Measurements from ENCODE around the gene KDM1A.

KDM1A gene

DNA sequence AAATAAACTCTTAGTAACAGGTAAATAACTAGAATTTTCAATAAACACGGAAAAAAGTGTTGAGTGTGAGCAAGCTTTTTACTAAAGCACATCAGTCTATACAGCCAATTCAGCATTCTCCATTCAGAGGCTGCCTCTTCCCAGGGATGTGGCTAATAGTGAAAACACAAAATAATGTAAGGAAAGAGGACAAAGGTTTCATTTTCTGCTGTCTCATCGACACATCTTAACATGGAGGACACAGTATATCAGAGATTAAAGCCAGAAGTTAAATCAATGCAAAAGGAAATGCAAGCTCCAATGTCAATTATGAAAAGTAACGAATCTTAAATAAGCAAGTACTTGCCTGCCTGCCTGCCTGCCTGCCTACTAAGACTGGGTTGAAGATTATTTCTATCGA, 106.2 kb downstream of the KDM1A start:
- Histone ChIP-seq H3K9me3 (ENCODE audit: control insufficient read depth, low read length) (no peaks in the 10 kb centered on the region), H3K36me3 (ENCODE audit: control insufficient read depth, insufficient read depth, low read length, severe bottlenecking) (no peaks in the 10 kb centered on the region), H3K9ac (ENCODE audit: low read length) (peak overlapping the region; percentile 32), H3K4me1 (ENCODE audit: control insufficient read depth, insufficient read depth, low read length) (peaks cover 55% of the 10 kb centered on the region), H3K27me3 (replicated peaks; ENCODE audit: control insufficient read depth, insufficient read depth, low read length) (no peaks in the 10 kb centered on the region), H3K4me3 (ENCODE audit: low read length) (no peak overlapping the region)
- DNase-seq (ENCODE audit: low read depth) = no peak

DNA sequence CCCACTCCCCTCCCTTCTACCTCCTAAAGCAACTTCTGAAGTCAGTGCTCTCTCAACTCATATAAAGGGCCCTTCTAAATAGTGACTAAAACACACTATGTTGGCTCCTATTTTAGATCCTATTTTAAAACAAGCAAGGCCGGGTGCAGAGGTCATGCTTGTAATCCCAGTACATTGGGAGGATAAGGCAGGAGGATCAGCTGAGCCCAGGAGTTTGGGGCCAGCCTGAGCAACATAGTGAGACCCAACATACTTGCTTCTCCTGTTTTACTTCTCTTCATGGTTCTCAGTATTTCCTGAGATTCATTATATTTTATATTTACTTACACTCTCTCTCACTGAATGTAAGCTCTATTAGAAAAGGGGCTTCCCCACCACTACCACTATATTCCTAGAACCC, 106.9 kb downstream of the KDM1A start:
- Histone ChIP-seq H3K9me3 (ENCODE audit: control insufficient read depth, low read length) (no peaks in the 10 kb centered on the region), H3K4me1 (ENCODE audit: control insufficient read depth, insufficient read depth, low read length) (peaks cover 55% of the 10 kb centered on the region), H3K27me3 (replicated peaks; ENCODE audit: control insufficient read depth, insufficient read depth, low read length) (no peaks in the 10 kb centered on the region), H3K36me3 (ENCODE audit: control insufficient read depth, insufficient read depth, low read length, severe bottlenecking) (no peaks in the 10 kb centered on the region), H3K9ac (ENCODE audit: low read length) (peak overlapping the region; percentile 32), H3K4me3 (ENCODE audit: low read length) (peak overlapping the region; percentile 45)
- DNase-seq (ENCODE audit: low read depth) = no peak

DNA sequence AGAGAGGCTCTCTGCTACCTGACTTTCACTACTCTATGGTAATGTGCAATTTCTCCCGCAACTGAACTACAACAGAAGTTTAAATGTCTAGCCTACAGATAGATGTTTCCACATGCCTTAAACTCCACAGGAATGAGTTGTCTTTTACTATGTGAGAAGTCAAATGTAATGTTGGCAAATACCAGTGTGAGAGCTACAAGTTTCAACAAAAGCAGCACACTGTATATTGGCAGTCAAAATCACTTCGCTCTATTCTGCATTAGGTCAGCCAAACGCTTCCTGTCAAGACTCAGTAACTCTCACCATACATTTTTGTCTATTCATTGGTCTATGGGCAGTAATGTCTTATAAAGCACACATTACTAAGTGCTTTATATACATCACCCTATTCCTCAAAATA, 107.5 kb downstream of the KDM1A start:
- Histone ChIP-seq H3K36me3 (ENCODE audit: control insufficient read depth, insufficient read depth, low read length, severe bottlenecking) (no peaks in the 10 kb centered on the region), H3K4me3 (ENCODE audit: low read length) (peak overlapping the region; percentile 45), H3K9me3 (ENCODE audit: control insufficient read depth, low read length) (no peaks in the 10 kb centered on the region), H3K9ac (ENCODE audit: low read length) (peak overlapping the region; percentile 32), H3K4me1 (ENCODE audit: control insufficient read depth, insufficient read depth, low read length) (peaks cover 52% of the 10 kb centered on the region), H3K27me3 (replicated peaks; ENCODE audit: control insufficient read depth, insufficient read depth, low read length) (no peaks in the 10 kb centered on the region)
- peak; percentile 57 for DNase-seq (ENCODE audit: low read depth)

DNA sequence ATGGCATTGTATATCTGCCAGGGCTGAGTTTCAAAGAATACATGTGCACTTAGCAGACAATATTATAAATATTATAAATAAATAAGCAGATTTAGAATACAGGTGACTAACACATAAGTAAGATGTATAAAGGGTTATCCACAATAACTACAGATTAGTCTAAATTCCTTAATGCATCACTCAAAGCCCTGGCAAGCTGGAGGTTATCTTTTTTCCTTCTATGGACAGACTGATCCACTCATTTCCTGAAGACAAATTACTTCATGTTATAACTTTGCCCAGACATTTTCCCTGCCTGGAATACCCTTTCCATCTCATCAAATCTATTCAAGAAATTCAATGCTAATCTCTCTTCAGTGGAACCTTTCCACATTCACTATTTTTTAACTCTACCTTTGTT, 110.6 kb downstream of the KDM1A start:
- Histone ChIP-seq H3K9me3 (ENCODE audit: control insufficient read depth, low read length) (no peaks in the 10 kb centered on the region), H3K27me3 (replicated peaks; ENCODE audit: control insufficient read depth, insufficient read depth, low read length) (no peaks in the 10 kb centered on the region), H3K4me3 (ENCODE audit: low read length) (no peak overlapping the region), H3K9ac (ENCODE audit: low read length) (no peak overlapping the region), H3K4me1 (ENCODE audit: control insufficient read depth, insufficient read depth, low read length) (peaks cover 31% of the 10 kb centered on the region), H3K36me3 (ENCODE audit: control insufficient read depth, insufficient read depth, low read length, severe bottlenecking) (peaks cover 3% of the 10 kb centered on the region)
- no peak for DNase-seq (ENCODE audit: low read depth)

DNA sequence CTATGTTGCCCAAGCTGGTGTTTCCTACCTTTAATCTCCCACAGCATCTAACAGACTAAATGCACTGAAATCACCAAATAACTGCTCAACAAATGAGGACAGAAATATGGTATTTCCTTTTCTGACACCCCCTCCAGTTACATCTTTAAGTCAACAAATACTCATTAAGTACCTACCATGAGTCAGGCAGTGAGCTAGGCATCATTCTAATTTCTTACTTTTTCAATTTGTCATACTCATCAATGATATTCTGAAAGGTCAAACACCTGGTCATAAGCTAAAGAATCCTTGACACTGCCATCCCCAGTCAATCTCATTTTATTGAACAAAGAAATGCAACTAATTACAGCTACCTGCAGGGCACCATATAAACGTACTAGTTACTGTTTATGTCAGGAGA, 112.8 kb downstream of the KDM1A start:
- Histone ChIP-seq H3K9ac (ENCODE audit: low read length) (no peak overlapping the region), H3K4me1 (ENCODE audit: control insufficient read depth, insufficient read depth, low read length) (peaks cover 11% of the 10 kb centered on the region), H3K4me3 (ENCODE audit: low read length) (no peak overlapping the region), H3K27me3 (replicated peaks; ENCODE audit: control insufficient read depth, insufficient read depth, low read length) (no peaks in the 10 kb centered on the region), H3K9me3 (ENCODE audit: control insufficient read depth, low read length) (no peaks in the 10 kb centered on the region), H3K36me3 (ENCODE audit: control insufficient read depth, insufficient read depth, low read length, severe bottlenecking) (peaks cover 3% of the 10 kb centered on the region)
- no peak for DNase-seq (ENCODE audit: low read depth)
